ENCODE measurements around the gene ACP3.
"Not testable (repeated sequence)": the region's sequence is repeated elsewhere in the genome, so short reads cannot be mapped to it uniquely, and the experiment has no call there.

ACP3 gene

GRCh38 chr3:132317229-132317948 lies at the start of gene ACP3:
ACP3 (plus strand) TSS chr3:132317407; CDS start chr3:132317457, 50 bp downstream.
- peak; percentile 60 for DNase-seq (ENCODE audit: low spot score)

GRCh38 chr3:132268956-132269355 lies 48.3 kb upstream of the ACP3 start:
- no peak for DNase-seq (ENCODE audit: low spot score)

GRCh38 chr3:132273036-132273435 lies 44.2 kb upstream of the ACP3 start:
- no peak for DNase-seq (ENCODE audit: low spot score)

DNA sequence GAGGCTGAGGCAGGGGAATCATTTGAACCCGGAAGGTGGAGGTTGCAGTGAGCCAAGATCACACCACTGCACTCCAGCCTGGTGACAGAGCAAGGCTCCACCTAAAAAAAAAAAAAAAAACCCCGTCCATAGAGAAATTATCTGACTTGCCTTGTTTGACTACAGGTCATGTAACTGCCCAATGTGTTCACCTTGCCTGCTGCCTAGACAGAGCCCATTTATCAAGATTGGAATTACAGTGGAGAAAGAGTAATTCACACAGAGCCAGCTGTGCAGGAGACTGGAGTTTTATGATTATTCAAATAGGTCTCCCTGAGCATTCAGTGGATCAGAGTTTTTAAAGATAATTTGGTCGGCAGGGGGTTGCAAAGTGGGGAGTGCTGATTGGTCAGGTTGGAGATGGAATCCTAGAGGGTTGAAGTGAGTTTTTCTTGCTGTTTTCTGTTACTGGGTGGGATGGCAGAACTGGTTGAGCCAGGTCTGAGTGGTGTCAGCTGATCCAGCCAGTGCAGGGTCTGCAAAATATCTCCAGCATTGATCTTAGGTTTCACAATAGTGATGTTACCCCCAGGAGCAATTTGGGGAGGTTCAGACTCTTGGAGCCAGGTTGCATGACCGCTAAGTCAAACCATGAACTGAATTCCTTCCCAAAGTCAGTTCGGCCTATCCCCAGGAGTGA lies 40.8 kb upstream of the ACP3 start:
- DNase-seq (ENCODE audit: low spot score), result no peak

- DNase-seq (ENCODE audit: low spot score), result no peak
Measured at GRCh38 chr3:132279030-132279429, 38.2 kb upstream of the ACP3 start.

DNA sequence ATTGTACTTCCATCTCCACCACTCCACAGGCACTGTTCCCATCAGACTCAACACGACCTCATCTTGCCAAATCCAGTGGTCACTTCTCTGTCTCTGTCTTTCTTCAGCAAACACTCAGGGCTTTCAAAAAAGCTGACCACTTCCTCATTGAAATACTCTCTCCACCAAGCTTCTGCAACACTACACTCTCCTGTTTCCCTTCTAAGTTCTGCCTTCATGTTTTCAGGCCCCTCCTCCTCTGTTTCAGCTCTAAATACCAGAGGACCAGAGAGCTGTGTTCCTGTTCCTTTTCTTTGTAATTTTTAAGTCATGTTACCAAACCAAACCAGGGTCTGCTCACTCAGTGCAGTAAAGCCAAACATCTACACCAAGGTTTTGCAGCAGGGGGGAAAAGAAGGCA lies 33.8 kb upstream of the ACP3 start:
- no peak for DNase-seq (ENCODE audit: low spot score)

DNA sequence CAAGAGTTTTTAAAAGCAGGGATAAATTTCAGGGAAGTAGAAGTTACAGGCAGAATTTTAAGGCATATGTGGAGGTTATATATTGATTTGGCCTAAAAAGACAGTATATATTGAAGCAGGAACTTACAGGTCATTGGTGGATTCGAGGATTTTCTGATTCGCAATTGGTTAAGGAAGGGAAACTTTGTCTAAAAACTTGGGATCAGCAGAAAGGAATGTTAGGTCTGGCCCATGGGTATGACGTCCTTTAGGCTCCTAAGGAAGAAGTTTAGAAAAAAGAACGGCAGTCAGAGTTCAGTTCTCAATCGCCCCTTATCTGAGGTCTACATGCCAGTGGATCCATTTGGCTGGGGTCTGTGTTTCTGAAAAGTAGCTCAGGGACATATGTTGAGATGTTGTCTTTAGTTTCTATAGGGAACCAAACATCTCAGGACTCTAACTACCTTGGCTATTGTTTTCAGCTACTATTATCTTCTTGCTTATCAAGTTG lies 33.2 kb upstream of the ACP3 start:
- DNase-seq (ENCODE audit: low spot score), result no peak

DNA sequence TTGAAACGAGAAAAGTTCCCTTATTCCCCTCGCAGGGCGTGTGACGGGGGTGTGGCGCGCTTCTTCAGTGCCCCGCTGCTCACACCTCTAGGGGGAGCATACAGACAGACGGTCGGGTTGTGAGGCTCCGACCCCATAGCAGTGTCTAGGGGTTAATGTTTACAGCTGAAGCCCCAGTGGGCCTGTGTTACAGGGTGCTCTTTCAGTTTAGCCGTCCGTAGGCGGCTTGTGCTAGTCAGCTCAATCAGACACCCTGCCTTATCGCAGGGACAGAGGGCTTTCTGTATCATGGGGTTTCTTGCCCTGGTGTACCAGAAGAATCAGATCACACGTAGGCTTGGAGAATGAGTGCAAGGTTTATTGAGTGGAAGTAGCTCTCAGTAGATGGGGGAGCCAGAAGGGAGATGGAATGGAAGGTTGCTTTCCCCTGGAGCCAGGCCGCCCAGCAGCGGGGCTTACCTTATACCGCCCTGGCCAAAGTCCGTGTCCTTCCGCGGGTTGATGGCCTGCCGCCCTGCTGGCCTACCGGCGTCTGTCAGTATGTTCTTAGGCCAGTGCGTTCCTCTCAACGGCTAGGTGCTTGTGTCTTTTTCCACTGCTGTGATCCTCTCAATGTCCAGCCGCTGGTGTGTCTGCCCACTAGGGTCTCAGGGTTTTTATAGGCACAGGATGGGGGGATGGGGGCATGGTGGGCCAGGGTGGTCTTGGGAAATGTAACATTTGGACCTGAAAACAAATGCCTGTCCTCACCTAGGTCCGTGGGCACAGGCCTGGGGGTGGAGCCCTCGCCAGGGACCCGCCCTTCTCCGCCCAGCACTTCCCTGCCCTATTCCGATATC lies 32.2 kb upstream of the ACP3 start:
- DNase-seq (ENCODE audit: low spot score), result no peak

GRCh38 chr3:132285620-132285945 lies 31.6 kb upstream of the ACP3 start:
- DNase-seq (ENCODE audit: low spot score), result no peak

DNA sequence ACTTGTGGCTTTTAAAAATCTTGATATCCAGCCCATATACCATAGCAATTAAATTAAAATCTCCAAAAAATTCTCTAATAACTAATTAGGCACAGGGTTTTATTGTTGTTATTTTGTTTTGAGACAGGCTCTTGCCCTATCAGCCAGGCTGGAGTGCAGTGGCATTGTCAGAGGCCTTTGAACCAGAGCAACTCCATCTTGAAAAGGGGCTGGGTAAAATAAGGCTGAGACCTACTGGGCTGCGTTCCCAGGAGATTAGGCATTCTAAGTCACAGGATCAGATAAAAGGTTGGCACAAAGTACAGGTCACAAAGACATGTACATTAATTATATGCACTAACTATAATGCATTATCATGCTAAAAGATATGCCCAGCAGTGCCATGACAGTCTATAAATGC lies 31.2 kb upstream of the ACP3 start:
- DNase-seq (ENCODE audit: low spot score), result no peak

DNA sequence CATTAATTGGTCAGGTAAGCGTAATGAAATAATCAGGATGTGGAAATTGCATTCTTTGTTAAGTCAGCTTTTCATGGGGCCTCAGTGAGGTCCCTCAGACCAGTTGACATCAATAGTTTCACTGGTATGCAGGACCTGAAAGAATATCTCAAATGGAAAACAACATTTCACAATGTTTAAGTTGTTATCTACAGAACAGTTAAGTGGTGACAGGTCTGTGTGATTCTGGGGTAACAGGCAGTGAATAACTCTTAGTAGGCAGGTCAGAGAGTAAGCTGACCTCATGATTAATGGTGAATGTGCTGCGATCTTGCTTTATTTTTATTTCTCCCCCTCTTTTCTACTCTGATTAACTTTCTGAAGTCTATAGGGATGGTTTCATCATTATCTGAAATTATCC lies 28.9 kb upstream of the ACP3 start:
- DNase-seq (ENCODE audit: low spot score), result no peak

GRCh38 chr3:132289316-132289715 lies 27.9 kb upstream of the ACP3 start:
- no peak for DNase-seq (ENCODE audit: low spot score)

DNA sequence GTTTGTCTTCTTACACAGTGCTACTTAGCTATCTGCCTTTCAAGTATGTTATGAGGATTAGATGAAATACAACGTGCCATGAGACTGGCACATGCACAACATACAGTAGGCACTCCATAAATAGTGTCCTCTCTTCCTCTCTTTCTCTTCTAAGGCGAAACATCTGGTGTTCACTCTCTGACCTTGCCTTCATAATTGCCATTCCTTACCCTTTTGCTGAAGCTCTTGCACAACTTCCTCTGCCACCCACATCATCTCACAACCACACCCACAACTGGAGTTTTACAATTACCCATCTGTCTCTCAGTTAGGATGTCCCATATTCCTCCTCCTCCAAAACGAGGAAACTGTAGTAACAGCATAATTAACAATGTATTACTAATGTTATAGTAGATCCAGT lies 26.4 kb upstream of the ACP3 start:
- peak; percentile 17 for DNase-seq (ENCODE audit: low spot score)

GRCh38 chr3:132292042-132292441 lies 25.2 kb upstream of the ACP3 start:
- no peak for DNase-seq (ENCODE audit: low spot score)

- DNase-seq (ENCODE audit: low spot score), result no peak
Measured at GRCh38 chr3:132293251-132293650, 24.0 kb upstream of the ACP3 start.

DNA sequence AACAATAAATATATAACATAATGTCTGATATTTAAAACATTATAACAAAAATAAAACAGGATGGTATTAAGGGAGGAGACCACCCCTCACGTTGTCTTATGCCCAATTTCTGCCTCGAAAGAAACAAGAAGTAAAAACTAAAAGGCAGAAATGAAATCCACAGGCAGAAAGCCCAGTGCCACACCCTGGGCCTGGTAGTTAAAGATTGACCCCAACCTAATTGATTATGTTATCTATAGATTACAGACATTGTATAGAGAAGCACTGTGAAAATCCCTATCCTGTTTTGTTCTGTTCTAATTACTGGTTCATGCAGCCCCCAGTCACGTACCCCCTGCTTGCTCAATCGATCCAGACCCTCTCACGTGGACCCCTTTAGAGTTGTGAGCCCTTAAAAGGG lies 22.3 kb upstream of the ACP3 start:
- no peak for DNase-seq (ENCODE audit: low spot score)

- DNase-seq (ENCODE audit: low spot score), result not testable (repeated sequence)
Measured at GRCh38 chr3:132303336-132304201, 13.6 kb upstream of the ACP3 start.

DNA sequence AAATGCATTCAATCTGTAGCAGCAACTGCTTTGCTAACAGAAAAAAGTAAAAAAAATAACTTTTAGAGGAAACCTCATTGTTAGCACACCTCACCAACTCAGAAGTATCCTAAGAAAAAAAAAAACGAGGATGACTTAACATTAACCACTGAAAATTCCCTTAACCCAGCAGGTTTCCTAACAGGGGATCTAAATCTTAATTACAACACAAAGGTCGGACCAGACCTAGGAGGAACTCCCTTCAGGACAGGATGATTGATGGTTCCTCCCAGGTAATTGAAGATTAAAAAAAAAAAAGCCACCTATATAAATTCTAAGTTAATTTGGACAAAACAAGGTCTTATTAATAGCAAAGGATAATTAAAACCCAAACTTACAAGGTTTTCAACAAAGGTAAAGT lies 12.9 kb upstream of the ACP3 start:
- DNase-seq (ENCODE audit: low spot score), result not testable (repeated sequence)

GRCh38 chr3:132310057-132310456 lies 7.2 kb upstream of the ACP3 start:
- not testable (repeated sequence) for DNase-seq (ENCODE audit: low spot score)

- DNase-seq (ENCODE audit: low spot score), result no peak
Measured at GRCh38 chr3:132311316-132311715, 5.9 kb upstream of the ACP3 start.

DNA sequence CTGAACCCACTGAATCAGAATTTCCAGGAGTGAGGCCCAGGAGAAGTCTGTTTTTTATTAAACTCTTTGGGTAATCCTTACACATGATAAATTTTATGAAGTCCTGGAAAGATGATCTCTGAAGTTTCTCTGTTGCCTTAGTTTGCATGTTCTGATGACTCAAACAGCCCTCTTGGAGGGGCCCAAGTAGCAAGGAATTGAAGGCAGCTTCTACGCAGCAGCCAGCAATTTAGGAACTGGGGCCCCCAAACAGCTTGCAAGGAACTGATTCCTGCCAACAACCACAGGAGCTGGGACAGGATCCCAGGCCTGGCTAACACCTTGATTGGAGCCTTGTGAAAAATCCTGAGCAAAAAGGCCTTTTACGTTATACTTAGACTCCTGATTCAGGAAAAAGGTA lies 5.4 kb upstream of the ACP3 start:
- DNase-seq (ENCODE audit: low spot score), result no peak

GRCh38 chr3:132315851-132316250 lies 1.4 kb upstream of the ACP3 start:
- no peak for DNase-seq (ENCODE audit: low spot score)

Data from SW480 (cell line).